ENCODE measurements around the gene MPP3. TPM values are rescaled to one million over a fixed set of nuclear protein-coding genes. Genes with fewer than 3 reads are reported as not detected.

Gene MPP3
- total RNA-seq, 1 experiment from 2014 or later: 24.5 TPM

- CTCF ChIA-PET: interaction anchor here (0.6 to 2.4 kb wide), 3 partner anchors 10 to 113 kb away, joined by 4 to 15 read pairs (median 5); partner anchors contain the start of gene CD300LG
- no peak for TF ChIP-seq CTCF (IDR thresholded peaks at IDR 0.05; ENCODE audit: unreplicated experiment)
- H3K4me3 Mint-ChIP-seq (ENCODE audit: unreplicated experiment): no peak overlapping the region
- no peaks in the 10 kb centered on the region for H3K4me1 Mint-ChIP-seq (ENCODE audit: insufficient read depth, unreplicated experiment)
- no peak overlapping the region for H3K27ac Mint-ChIP-seq (ENCODE audit: low read depth, unreplicated experiment)
- H3K36me3 Mint-ChIP-seq (ENCODE audit: insufficient read depth, unreplicated experiment): no peaks in the 10 kb centered on the region
- no TSS peak for BruUV-seq (replicated peaks)
- POLR2A ChIA-PET: interaction anchor here (0.6 kb wide), 1 partner anchor 329 kb away, joined by 4 read pairs; no protein-coding TSS in a partner anchor
- H3K27me3 Mint-ChIP-seq (ENCODE audit: insufficient read depth, unreplicated experiment): peaks cover 61% of the 10 kb centered on the region
- no peak for DNase-seq (ENCODE audit: unreplicated experiment)
- H3K9me3 Mint-ChIP-seq (ENCODE audit: unreplicated experiment): no peaks in the 10 kb centered on the region
- intact Hi-C loops (cut with micrococcal nuclease): no loop called here
Observed at GRCh38 chr17:43856141-43856540, 23.2 kb upstream of the MPP3 start.

GRCh38 chr17:43855061-43855460 lies 22.1 kb upstream of the MPP3 start:
- DNase-seq (ENCODE audit: unreplicated experiment): no peak
- no peaks in the 10 kb centered on the region for H3K9me3 Mint-ChIP-seq (ENCODE audit: unreplicated experiment)
- POLR2A ChIA-PET: no interaction called here
- H3K27ac Mint-ChIP-seq (ENCODE audit: low read depth, unreplicated experiment): no peak overlapping the region
- H3K36me3 Mint-ChIP-seq (ENCODE audit: insufficient read depth, unreplicated experiment): no peaks in the 10 kb centered on the region
- CTCF ChIA-PET: interaction anchor here (0.7 to 2.4 kb wide), 3 partner anchors 9 to 91 kb away, joined by 3 to 15 read pairs (median 3); partner anchors contain the start of gene CD300LG
- no TSS peak for BruUV-seq (replicated peaks)
- intact Hi-C loops (cut with micrococcal nuclease): no loop called here
- peaks cover 65% of the 10 kb centered on the region for H3K27me3 Mint-ChIP-seq (ENCODE audit: insufficient read depth, unreplicated experiment)
- H3K4me3 Mint-ChIP-seq (ENCODE audit: unreplicated experiment): no peak overlapping the region
- no peak for TF ChIP-seq CTCF (IDR thresholded peaks at IDR 0.05; ENCODE audit: unreplicated experiment)
- no peaks in the 10 kb centered on the region for H3K4me1 Mint-ChIP-seq (ENCODE audit: insufficient read depth, unreplicated experiment)

GRCh38 chr17:43854498-43854897 lies 21.6 kb upstream of the MPP3 start:
- Mint-ChIP-seq H3K27me3 (ENCODE audit: insufficient read depth, unreplicated experiment) (peaks cover 65% of the 10 kb centered on the region), H3K4me1 (ENCODE audit: insufficient read depth, unreplicated experiment) (no peaks in the 10 kb centered on the region), H3K9me3 (ENCODE audit: unreplicated experiment) (no peaks in the 10 kb centered on the region), H3K4me3 (ENCODE audit: unreplicated experiment) (no peak overlapping the region), H3K27ac (ENCODE audit: low read depth, unreplicated experiment) (no peak overlapping the region), H3K36me3 (ENCODE audit: insufficient read depth, unreplicated experiment) (no peaks in the 10 kb centered on the region)
- intact Hi-C loops (cut with micrococcal nuclease): no loop called here
- BruUV-seq (replicated peaks): no TSS peak
- no peak for DNase-seq (ENCODE audit: unreplicated experiment)
- CTCF ChIA-PET: interaction anchor here (0.7 to 2.4 kb wide), 2 partner anchors 8 to 91 kb away, joined by 3 to 15 read pairs; partner anchors contain the start of gene CD300LG
- POLR2A ChIA-PET: no interaction called here
- TF ChIP-seq CTCF (IDR thresholded peaks at IDR 0.05; ENCODE audit: unreplicated experiment): no peak

- Mint-ChIP-seq H3K27ac (ENCODE audit: low read depth, unreplicated experiment) (no peak overlapping the region), H3K9me3 (ENCODE audit: unreplicated experiment) (no peaks in the 10 kb centered on the region), H3K4me3 (ENCODE audit: unreplicated experiment) (no peak overlapping the region), H3K36me3 (ENCODE audit: insufficient read depth, unreplicated experiment) (no peaks in the 10 kb centered on the region), H3K27me3 (ENCODE audit: insufficient read depth, unreplicated experiment) (peaks cover 64% of the 10 kb centered on the region), H3K4me1 (ENCODE audit: insufficient read depth, unreplicated experiment) (no peaks in the 10 kb centered on the region)
- intact Hi-C loops (cut with micrococcal nuclease): no loop called here
- TF ChIP-seq CTCF (IDR thresholded peaks at IDR 0.05; ENCODE audit: unreplicated experiment): no peak
- ChIA-PET POLR2A (no interaction called here), CTCF (interaction anchor here (1.0 to 1.6 kb wide), 3 partner anchors 10 to 93 kb away, joined by 3 to 9 read pairs (median 4); no protein-coding TSS in a partner anchor)
- no peak for DNase-seq (ENCODE audit: unreplicated experiment)
- BruUV-seq (replicated peaks): no TSS peak
Observed at GRCh38 chr17:43853546-43853945, 20.6 kb upstream of the MPP3 start.

Measured in MCF 10A (cell line).